ENCODE measurements around the gene WDR81. TPM values are rescaled to one million over a fixed set of nuclear protein-coding genes. Genes with fewer than 3 reads are reported as not detected.

The WDR81 gene
- total and polyA plus RNA-seq, 2 experiments from 2014 or later, result 3.5 to 14.5 TPM

DNA sequence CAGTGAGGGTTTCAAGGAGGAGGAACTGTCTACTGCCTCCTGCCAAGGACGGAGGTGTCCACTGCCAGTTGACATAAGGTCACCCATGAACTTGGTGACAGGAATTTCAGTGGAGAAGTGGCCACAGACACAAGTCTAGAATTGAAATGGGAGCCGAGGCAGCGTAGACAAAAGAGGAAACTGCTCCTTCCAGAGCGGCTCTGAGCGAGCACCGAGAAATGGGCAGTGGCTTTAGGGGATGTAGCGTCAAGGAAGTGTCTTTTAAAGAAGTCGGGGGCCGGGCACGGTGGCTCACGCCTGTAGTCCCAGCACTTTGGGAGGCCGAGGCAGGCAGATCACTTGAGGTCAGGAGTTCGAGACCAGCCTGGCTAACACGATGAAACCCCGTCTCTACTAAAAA is 34.3 kb downstream of the WDR81 start:
- H3K9me3 Mint-ChIP-seq, result no peaks in the 10 kb centered on the region; the same call in 2 of the 3 replicates
- H3K36me3 ChIP-seq (ENCODE audit: insufficient read depth), result no peaks in the 10 kb centered on the region
- DNase-seq (ENCODE audit: low spot score) (no peak), ATAC-seq (no peak)
- no peaks in the 10 kb centered on the region for H3K27me3 ChIP-seq (ENCODE audit: insufficient read depth)
- no peak overlapping the region for H3K27ac ChIP-seq (ENCODE audit: low read depth)
- H3K4me3 ChIP-seq, result no peak overlapping the region
- no peak overlapping the region for H3K4me3 Mint-ChIP-seq
- H3K79me2 ChIP-seq (replicated peaks; ENCODE audit: insufficient read depth), result no peaks in the 10 kb centered on the region
- H3K27ac Mint-ChIP-seq, result no peak overlapping the region
- TF ChIP-seq, protein P1, sequence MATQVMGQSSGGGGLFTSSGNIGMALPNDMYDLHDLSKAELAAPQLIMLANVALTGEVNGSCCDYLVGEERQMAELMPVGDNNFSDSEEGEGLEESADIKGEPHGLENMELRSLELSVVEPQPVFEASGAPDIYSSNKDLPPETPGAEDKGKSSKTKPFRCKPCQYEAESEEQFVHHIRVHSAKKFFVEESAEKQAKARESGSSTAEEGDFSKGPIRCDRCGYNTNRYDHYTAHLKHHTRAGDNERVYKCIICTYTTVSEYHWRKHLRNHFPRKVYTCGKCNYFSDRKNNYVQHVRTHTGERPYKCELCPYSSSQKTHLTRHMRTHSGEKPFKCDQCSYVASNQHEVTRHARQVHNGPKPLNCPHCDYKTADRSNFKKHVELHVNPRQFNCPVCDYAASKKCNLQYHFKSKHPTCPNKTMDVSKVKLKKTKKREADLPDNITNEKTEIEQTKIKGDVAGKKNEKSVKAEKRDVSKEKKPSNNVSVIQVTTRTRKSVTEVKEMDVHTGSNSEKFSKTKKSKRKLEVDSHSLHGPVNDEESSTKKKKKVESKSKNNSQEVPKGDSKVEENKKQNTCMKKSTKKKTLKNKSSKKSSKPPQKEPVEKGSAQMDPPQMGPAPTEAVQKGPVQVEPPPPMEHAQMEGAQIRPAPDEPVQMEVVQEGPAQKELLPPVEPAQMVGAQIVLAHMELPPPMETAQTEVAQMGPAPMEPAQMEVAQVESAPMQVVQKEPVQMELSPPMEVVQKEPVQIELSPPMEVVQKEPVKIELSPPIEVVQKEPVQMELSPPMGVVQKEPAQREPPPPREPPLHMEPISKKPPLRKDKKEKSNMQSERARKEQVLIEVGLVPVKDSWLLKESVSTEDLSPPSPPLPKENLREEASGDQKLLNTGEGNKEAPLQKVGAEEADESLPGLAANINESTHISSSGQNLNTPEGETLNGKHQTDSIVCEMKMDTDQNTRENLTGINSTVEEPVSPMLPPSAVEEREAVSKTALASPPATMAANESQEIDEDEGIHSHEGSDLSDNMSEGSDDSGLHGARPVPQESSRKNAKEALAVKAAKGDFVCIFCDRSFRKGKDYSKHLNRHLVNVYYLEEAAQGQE (IDR thresholded peaks at IDR 0.05; ENCODE audit: unreplicated experiment), result no peak
- TF ChIP-seq, protein P2, sequence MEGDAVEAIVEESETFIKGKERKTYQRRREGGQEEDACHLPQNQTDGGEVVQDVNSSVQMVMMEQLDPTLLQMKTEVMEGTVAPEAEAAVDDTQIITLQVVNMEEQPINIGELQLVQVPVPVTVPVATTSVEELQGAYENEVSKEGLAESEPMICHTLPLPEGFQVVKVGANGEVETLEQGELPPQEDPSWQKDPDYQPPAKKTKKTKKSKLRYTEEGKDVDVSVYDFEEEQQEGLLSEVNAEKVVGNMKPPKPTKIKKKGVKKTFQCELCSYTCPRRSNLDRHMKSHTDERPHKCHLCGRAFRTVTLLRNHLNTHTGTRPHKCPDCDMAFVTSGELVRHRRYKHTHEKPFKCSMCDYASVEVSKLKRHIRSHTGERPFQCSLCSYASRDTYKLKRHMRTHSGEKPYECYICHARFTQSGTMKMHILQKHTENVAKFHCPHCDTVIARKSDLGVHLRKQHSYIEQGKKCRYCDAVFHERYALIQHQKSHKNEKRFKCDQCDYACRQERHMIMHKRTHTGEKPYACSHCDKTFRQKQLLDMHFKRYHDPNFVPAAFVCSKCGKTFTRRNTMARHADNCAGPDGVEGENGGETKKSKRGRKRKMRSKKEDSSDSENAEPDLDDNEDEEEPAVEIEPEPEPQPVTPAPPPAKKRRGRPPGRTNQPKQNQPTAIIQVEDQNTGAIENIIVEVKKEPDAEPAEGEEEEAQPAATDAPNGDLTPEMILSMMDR (conservative IDR thresholded peaks at IDR 0.05; ENCODE audit: low read depth in 2 of 2), result no peak
- TF ChIP-seq, protein P3, sequence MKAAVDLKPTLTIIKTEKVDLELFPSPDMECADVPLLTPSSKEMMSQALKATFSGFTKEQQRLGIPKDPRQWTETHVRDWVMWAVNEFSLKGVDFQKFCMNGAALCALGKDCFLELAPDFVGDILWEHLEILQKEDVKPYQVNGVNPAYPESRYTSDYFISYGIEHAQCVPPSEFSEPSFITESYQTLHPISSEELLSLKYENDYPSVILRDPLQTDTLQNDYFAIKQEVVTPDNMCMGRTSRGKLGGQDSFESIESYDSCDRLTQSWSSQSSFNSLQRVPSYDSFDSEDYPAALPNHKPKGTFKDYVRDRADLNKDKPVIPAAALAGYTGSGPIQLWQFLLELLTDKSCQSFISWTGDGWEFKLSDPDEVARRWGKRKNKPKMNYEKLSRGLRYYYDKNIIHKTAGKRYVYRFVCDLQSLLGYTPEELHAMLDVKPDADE (IDR thresholded peaks at IDR 0.05), result no peak
- no peak for TF ChIP-seq EZH2 (IDR thresholded peaks at IDR 0.05; ENCODE audit: low read depth, unreplicated experiment)
- H3K27me3 Mint-ChIP-seq (ENCODE audit: insufficient read depth, low read depth, poor library complexity), result peaks cover 10% of the 10 kb centered on the region
- no peaks in the 10 kb centered on the region for H3K9me2 ChIP-seq (ENCODE audit: insufficient read depth)
- H3K4me1 ChIP-seq (ENCODE audit: insufficient read depth), result peaks cover 17% of the 10 kb centered on the region
- peaks cover 6% of the 10 kb centered on the region; the same call in 1 of the 2 replicates for H3F3A ChIP-seq (replicated peaks; ENCODE audit: low read depth)
- H3K36me3 Mint-ChIP-seq (ENCODE audit: low read depth), result no peaks in the 10 kb centered on the region
- H2AFZ ChIP-seq, result no peak overlapping the region
- H3K4me2 ChIP-seq, result no peak overlapping the region
- peaks cover 31% of the 10 kb centered on the region for H3K4me1 Mint-ChIP-seq
- no peaks in the 10 kb centered on the region for H4K20me1 ChIP-seq (replicated peaks; ENCODE audit: insufficient read depth)

DNA sequence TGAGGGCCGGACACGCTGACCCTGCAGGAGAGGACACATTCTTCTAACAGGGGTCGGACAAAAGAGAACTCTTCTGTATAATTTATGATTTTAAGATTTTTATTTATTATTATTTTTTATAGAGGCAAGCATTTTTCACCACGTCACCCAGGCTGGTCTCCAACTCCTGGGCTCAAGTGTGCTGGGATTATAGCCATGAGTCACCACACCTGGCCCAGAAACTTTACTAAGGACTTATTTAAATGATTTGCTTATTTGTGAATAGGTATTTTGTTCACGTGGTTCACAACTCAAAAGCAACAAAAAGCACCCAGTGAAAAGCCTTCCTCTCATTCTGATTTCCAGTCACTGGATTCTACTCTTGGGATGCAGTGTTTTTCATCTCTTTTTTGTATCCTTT is 35.0 kb downstream of the WDR81 start:
- Mint-ChIP-seq H3K9me3 (no peaks in the 10 kb centered on the region; the same call in 2 of the 3 replicates), H3K4me3 (no peak overlapping the region), H3K27me3 (ENCODE audit: insufficient read depth, low read depth, poor library complexity) (peaks cover 10% of the 10 kb centered on the region), H3K4me1 (peaks cover 27% of the 10 kb centered on the region), H3K27ac (no peak overlapping the region), H3K36me3 (ENCODE audit: low read depth) (no peaks in the 10 kb centered on the region)
- Histone ChIP-seq H2AFZ (no peak overlapping the region), H3F3A (replicated peaks; ENCODE audit: low read depth) (peaks cover 6% of the 10 kb centered on the region; the same call in 1 of the 2 replicates), H3K4me1 (ENCODE audit: insufficient read depth) (peaks cover 17% of the 10 kb centered on the region), H3K4me3 (no peak overlapping the region), H3K79me2 (replicated peaks; ENCODE audit: insufficient read depth) (no peaks in the 10 kb centered on the region), H3K4me2 (no peak overlapping the region), H3K27ac (ENCODE audit: low read depth) (no peak overlapping the region), H3K9me2 (ENCODE audit: insufficient read depth) (no peaks in the 10 kb centered on the region), H3K36me3 (ENCODE audit: insufficient read depth) (no peaks in the 10 kb centered on the region), H4K20me1 (replicated peaks; ENCODE audit: insufficient read depth) (no peaks in the 10 kb centered on the region), H3K27me3 (ENCODE audit: insufficient read depth) (no peaks in the 10 kb centered on the region)
- DNase-seq (ENCODE audit: low spot score) (no peak), ATAC-seq (no peak)
- TF ChIP-seq, protein P4, sequence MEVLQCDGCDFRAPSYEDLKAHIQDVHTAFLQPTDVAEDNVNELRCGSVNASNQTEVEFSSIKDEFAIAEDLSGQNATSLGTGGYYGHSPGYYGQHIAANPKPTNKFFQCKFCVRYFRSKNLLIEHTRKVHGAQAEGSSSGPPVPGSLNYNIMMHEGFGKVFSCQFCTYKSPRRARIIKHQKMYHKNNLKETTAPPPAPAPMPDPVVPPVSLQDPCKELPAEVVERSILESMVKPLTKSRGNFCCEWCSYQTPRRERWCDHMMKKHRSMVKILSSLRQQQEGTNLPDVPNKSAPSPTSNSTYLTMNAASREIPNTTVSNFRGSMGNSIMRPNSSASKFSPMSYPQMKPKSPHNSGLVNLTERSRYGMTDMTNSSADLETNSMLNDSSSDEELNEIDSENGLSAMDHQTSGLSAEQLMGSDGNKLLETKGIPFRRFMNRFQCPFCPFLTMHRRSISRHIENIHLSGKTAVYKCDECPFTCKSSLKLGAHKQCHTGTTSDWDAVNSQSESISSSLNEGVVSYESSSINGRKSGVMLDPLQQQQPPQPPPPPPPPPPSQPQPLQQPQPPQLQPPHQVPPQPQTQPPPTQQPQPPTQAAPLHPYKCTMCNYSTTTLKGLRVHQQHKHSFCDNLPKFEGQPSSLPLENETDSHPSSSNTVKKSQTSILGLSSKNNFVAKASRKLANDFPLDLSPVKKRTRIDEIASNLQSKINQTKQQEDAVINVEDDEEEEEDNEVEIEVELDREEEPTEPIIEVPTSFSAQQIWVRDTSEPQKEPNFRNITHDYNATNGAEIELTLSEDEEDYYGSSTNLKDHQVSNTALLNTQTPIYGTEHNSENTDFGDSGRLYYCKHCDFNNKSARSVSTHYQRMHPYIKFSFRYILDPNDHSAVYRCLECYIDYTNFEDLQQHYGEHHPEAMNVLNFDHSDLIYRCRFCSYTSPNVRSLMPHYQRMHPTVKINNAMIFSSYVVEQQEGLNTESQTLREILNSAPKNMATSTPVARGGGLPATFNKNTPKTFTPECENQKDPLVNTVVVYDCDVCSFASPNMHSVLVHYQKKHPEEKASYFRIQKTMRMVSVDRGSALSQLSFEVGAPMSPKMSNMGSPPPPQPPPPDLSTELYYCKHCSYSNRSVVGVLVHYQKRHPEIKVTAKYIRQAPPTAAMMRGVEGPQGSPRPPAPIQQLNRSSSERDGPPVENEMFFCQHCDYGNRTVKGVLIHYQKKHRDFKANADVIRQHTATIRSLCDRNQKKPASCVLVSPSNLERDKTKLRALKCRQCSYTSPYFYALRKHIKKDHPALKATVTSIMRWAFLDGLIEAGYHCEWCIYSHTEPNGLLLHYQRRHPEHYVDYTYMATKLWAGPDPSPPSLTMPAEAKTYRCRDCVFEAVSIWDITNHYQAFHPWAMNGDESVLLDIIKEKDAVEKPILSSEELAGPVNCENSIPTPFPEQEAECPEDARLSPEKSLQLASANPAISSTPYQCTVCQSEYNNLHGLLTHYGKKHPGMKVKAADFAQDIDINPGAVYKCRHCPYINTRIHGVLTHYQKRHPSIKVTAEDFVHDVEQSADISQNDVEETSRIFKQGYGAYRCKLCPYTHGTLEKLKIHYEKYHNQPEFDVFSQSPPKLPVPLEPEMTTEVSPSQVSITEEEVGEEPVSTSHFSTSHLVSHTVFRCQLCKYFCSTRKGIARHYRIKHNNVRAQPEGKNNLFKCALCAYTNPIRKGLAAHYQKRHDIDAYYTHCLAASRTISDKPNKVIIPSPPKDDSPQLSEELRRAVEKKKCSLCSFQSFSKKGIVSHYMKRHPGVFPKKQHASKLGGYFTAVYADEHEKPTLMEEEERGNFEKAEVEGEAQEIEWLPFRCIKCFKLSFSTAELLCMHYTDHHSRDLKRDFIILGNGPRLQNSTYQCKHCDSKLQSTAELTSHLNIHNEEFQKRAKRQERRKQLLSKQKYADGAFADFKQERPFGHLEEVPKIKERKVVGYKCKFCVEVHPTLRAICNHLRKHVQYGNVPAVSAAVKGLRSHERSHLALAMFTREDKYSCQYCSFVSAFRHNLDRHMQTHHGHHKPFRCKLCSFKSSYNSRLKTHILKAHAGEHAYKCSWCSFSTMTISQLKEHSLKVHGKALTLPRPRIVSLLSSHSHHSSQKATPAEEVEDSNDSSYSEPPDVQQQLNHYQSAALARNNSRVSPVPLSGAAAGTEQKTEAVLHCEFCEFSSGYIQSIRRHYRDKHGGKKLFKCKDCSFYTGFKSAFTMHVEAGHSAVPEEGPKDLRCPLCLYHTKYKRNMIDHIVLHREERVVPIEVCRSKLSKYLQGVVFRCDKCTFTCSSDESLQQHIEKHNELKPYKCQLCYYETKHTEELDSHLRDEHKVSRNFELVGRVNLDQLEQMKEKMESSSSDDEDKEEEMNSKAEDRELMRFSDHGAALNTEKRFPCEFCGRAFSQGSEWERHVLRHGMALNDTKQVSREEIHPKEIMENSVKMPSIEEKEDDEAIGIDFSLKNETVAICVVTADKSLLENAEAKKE (CRISPR knock-in tag; IDR thresholded peaks at IDR 0.05), result no peak
- TF ChIP-seq, protein P3 (IDR thresholded peaks at IDR 0.05), result no peak
- TF ChIP-seq JUNB (IDR thresholded peaks at IDR 0.05; ENCODE audit: unreplicated experiment) (no peak), EZH2 (IDR thresholded peaks at IDR 0.05; ENCODE audit: low read depth, unreplicated experiment) (no peak), NANOG (IDR thresholded peaks at IDR 0.05; ENCODE audit: borderline replicate concordance) (no peak)
